ENCODE data around the gene KHDC4. TPM values are rescaled to one million over a fixed set of nuclear protein-coding genes. Genes with fewer than 3 reads are reported as not detected.
A peak's percentile ranks its signal among the peaks of the same experiment; 100 is the strongest.

KHDC4 gene
- total RNA-seq, 4 donors from 2014 or later: 18.2 to 46.3 (median 26.3) TPM

DNA sequence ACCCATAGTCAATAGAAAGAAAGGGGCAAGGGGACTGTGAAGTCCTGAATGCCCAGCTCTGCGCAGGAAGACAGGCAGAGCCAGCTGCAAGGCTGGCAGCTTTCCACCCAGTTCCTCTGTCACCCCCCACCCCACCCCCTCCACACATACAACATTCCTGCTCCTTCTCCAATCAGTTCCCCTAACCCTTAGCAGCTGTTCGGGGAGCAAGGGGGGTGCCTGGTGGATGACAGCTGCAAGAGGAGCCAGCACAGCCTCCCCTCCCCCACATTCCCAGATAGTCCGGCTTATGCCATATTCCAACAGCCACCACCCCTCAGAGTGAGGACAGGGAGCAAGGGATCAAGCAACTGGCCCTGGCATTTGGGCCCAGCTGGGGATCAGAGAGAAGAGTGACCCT, 34.5 kb upstream of the KHDC4 start:
- H3K27me3 ChIP-seq: no peaks in the 10 kb centered on the region
- peaks cover 0 to 24% of the 10 kb centered on the region in 2 donors for H3K36me3 ChIP-seq
- in situ Hi-C loops (cut with MboI; ENCODE audit: low sequenced_read_pairs in 4 of 4): no loop called here
- TF ChIP-seq, protein P1, sequence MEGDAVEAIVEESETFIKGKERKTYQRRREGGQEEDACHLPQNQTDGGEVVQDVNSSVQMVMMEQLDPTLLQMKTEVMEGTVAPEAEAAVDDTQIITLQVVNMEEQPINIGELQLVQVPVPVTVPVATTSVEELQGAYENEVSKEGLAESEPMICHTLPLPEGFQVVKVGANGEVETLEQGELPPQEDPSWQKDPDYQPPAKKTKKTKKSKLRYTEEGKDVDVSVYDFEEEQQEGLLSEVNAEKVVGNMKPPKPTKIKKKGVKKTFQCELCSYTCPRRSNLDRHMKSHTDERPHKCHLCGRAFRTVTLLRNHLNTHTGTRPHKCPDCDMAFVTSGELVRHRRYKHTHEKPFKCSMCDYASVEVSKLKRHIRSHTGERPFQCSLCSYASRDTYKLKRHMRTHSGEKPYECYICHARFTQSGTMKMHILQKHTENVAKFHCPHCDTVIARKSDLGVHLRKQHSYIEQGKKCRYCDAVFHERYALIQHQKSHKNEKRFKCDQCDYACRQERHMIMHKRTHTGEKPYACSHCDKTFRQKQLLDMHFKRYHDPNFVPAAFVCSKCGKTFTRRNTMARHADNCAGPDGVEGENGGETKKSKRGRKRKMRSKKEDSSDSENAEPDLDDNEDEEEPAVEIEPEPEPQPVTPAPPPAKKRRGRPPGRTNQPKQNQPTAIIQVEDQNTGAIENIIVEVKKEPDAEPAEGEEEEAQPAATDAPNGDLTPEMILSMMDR (IDR thresholded peaks at IDR 0.05 in 4 of 5, conservative IDR thresholded peaks at IDR 0.05 in 1 of 5): no peak
- TF ChIP-seq POLR2A (IDR thresholded peaks at IDR 0.05): no peak
- DNase-seq (peak in 1 of 2 donors; percentile 77), ATAC-seq (peak; percentile 23 to 66)
- H3K9me3 ChIP-seq: no peaks in the 10 kb centered on the region
- H3K4me1 ChIP-seq: peaks cover 63 to 73% of the 10 kb centered on the region in 2 donors
- H3K27ac ChIP-seq: peak overlapping the region; percentile 82 to 95 (median 88)
- intact Hi-C loops (cut with DNase I; ENCODE audit: low total_unique reads): no loop called here
- peak overlapping the region in 2 of 4 donors; percentile 11 to 24 for H3K4me3 ChIP-seq

DNA sequence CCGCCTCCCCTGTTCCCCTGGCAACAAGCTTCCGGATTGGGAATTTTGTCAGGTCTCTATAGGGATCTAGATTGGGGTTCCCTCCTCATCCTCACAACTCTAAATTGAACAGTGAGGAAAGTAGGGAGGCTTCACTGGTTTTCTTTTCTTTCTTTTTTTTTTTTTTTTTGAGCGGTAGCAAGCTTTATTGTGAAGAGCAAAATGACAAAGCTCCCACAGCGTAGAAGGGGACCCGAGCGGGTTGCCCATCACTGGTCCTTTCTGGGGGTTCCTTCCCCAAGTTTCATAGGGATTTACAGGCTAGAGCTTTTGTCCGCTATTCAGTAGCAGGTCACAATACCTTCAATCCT, 33.8 kb upstream of the KHDC4 start:
- no peak for TF ChIP-seq POLR2A (IDR thresholded peaks at IDR 0.05)
- TF ChIP-seq, protein P1 (IDR thresholded peaks at IDR 0.05 in 4 of 5, conservative IDR thresholded peaks at IDR 0.05 in 1 of 5): no peak
- DNase-seq (no peak), ATAC-seq (peak in 1 of 2 donors; percentile 3)
- Histone ChIP-seq H3K4me3 (peak overlapping the region in 3 of 4 donors; percentile 11 to 32 (median 24)), H3K4me1 (peaks cover 57 to 67% of the 10 kb centered on the region in 2 donors), H3K27me3 (no peaks in the 10 kb centered on the region), H3K9me3 (no peaks in the 10 kb centered on the region), H3K36me3 (peaks cover 0 to 26% of the 10 kb centered on the region in 2 donors), H3K27ac (peak overlapping the region; percentile 82 to 95 (median 88))
- in situ Hi-C loops (cut with MboI; ENCODE audit: low sequenced_read_pairs in 4 of 4): no loop called here
- intact Hi-C loops (cut with DNase I; ENCODE audit: low total_unique reads): no loop called here

DNA sequence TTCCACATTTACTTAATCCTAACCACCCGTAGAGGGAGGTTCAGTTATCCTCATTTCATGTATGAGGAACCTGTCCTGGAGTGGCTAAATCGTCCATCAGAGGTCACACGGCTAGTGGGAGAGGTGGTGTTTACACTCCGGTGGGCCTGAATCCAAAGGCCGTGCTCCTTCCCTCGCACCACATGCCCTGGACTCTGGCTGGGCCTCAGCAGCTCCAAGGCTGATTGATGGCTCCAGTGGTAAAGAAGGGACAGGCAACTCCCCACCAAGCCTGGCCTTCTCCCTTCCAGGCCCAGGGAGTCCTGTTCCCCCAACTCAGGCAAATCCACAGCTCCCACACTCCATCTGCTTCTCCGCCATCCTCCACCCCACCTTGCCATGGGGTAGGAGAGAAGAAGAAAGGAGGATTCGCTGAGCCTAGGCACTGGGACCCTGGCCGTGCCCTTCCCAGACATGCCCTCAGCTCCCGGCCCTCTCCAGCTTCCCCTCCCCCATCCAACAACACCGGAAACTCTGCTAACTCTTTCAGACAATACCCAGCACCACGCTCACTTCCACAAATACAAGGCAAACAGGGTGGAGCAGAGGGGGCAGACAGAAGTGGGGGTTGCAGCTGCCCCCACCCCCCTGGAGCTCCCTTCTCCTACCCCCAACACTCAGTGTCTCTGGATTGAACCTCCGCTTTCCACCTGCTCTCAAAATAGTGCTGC, 33.3 kb upstream of the KHDC4 start:
- no peak for TF ChIP-seq POLR2A (IDR thresholded peaks at IDR 0.05)
- TF ChIP-seq, protein P1 (IDR thresholded peaks at IDR 0.05 in 4 of 5, conservative IDR thresholded peaks at IDR 0.05 in 1 of 5): no peak
- H3K27me3 ChIP-seq: no peaks in the 10 kb centered on the region
- ATAC-seq (peak; percentile 42 to 43), DNase-seq (peak in 1 of 2 donors; percentile 49)
- no peaks in the 10 kb centered on the region for H3K9me3 ChIP-seq
- peaks cover 58 to 66% of the 10 kb centered on the region in 2 donors for H3K4me1 ChIP-seq
- peaks cover 0 to 31% of the 10 kb centered on the region in 2 donors for H3K36me3 ChIP-seq
- in situ Hi-C loops (cut with MboI; ENCODE audit: low sequenced_read_pairs in 4 of 4): no loop called here
- intact Hi-C loops (cut with DNase I; ENCODE audit: low total_unique reads): loop anchor here (2.0 kb wide), 1 partner anchor 21 kb away; no protein-coding TSS in a partner anchor
- peak overlapping the region in 3 of 4 donors; percentile 11 to 32 (median 24) for H3K4me3 ChIP-seq
- H3K27ac ChIP-seq: peak overlapping the region; percentile 82 to 95 (median 88)

DNA sequence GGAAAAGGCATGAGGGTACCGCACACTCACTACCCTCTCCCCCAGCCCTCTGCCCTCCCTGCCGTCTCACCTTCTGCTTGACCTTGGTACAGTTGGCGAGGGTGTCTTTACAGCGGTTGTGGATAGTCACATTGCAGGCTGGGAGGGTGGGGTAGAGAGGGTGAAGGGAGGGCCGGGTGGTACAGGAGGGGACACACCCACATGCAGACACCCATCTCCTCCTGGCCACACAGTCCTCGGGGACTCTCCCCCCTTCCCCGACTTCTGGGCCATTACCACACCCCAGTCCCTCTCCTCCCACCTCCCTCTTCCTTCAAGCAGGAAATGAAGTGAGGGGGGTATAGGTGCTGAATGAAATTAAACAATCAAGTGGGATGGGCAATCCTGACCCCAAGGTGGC, 32.5 kb upstream of the KHDC4 start:
- intact Hi-C loops (cut with DNase I; ENCODE audit: low total_unique reads): loop anchor here (2.0 kb wide), 1 partner anchor 22 kb away; no protein-coding TSS in a partner anchor
- peaks cover 0 to 38% of the 10 kb centered on the region in 2 donors for H3K36me3 ChIP-seq
- peak overlapping the region in 1 of 4 donors; percentile 24 for H3K4me3 ChIP-seq

More for the DNA sequence above, 32.5 kb upstream of the KHDC4 start:
- no peaks in the 10 kb centered on the region for H3K27me3 ChIP-seq
- H3K27ac ChIP-seq: peak overlapping the region; percentile 82 to 95 (median 88)
- in situ Hi-C loops (cut with MboI; ENCODE audit: low sequenced_read_pairs in 4 of 4): no loop called here
- ATAC-seq (no peak), DNase-seq (no peak)
- no peak for TF ChIP-seq POLR2A (IDR thresholded peaks at IDR 0.05)
- TF ChIP-seq, protein P1 (IDR thresholded peaks at IDR 0.05 in 4 of 5, conservative IDR thresholded peaks at IDR 0.05 in 1 of 5): no peak
- no peaks in the 10 kb centered on the region for H3K9me3 ChIP-seq
- H3K4me1 ChIP-seq: peaks cover 54 to 65% of the 10 kb centered on the region in 2 donors
